Measurements from ENCODE around the gene AGPS.
"Not testable (repeated sequence)": the region's sequence is repeated elsewhere in the genome, so short reads cannot be mapped to it uniquely, and the experiment has no call there.

Gene AGPS

GRCh38 chr2:177529166-177529565, 136.6 kb downstream of the AGPS start:
- no peak for DNase-seq

GRCh38 chr2:177530561-177530960, 138.0 kb downstream of the AGPS start:
- DNase-seq = no peak

- no peak for DNase-seq
Observed at GRCh38 chr2:177531706-177532105, 139.1 kb downstream of the AGPS start.

- no peak for DNase-seq
Observed at GRCh38 chr2:177532567-177532966, 140.0 kb downstream of the AGPS start.

GRCh38 chr2:177533253-177533652, 140.7 kb downstream of the AGPS start:
- DNase-seq = no peak

- DNase-seq = no peak
Observed at GRCh38 chr2:177535000-177535399, 142.4 kb downstream of the AGPS start.

- DNase-seq = no peak
Observed at GRCh38 chr2:177535958-177536504, 143.5 kb downstream of the AGPS start.

GRCh38 chr2:177537213-177537612, 144.6 kb downstream of the AGPS start:
- DNase-seq = no peak

GRCh38 chr2:177537636-177538035, 145.1 kb downstream of the AGPS start:
- DNase-seq = no peak

GRCh38 chr2:177538323-177538722, 145.8 kb downstream of the AGPS start:
- no peak for DNase-seq

GRCh38 chr2:177540283-177540682, 147.7 kb downstream of the AGPS start:
- no peak for DNase-seq

GRCh38 chr2:177541258-177541991, 148.9 kb downstream of the AGPS start:
- DNase-seq = no peak

GRCh38 chr2:177542396-177542795, 149.8 kb downstream of the AGPS start:
- no peak for DNase-seq

- no peak for DNase-seq
Observed at GRCh38 chr2:177543007-177543760, 150.6 kb downstream of the AGPS start.

GRCh38 chr2:177545143-177545542, 152.6 kb downstream of the AGPS start:
- DNase-seq = no peak

GRCh38 chr2:177545981-177546585, 153.5 kb downstream of the AGPS start:
- no peak for DNase-seq

GRCh38 chr2:177547122-177547521, 154.5 kb downstream of the AGPS start:
- no peak for DNase-seq

- DNase-seq = no peak
Observed at GRCh38 chr2:177547772-177548171, 155.2 kb downstream of the AGPS start.

- DNase-seq = no peak
Observed at GRCh38 chr2:177548636-177549035, 156.1 kb downstream of the AGPS start.

- DNase-seq = no peak
Observed at GRCh38 chr2:177549171-177549570, 156.6 kb downstream of the AGPS start.

GRCh38 chr2:177550264-177551200, 158.0 kb downstream of the AGPS start:
- DNase-seq = no peak

- DNase-seq = not testable (repeated sequence)
Observed at GRCh38 chr2:177551360-177551759, 158.8 kb downstream of the AGPS start.
